Subcutaneous abdominal adipose tissue (tissue), 5 donors: ENCODE measurements around the gene F13A1.

ENCODE experiments used
- H3K27ac ChIP-seq: one replicate; pipeline ENCODE4 v1.7.0; 2013; ENCODE audit warnings: low read depth, mild to moderate bottlenecking, inconsistent platforms, low read length, moderate library complexity
- H3K27me3 ChIP-seq, 5 donors: one replicate each; pipeline ENCODE4 v1.7.0; 2013; ENCODE audit warnings: low read length in 5 of 5, inconsistent platforms in 1 of 5; ENCODE audit not compliant: control insufficient read depth in 5 of 5, insufficient read depth in 4 of 5
- H3K36me3 ChIP-seq, 5 donors: one replicate each; pipeline ENCODE4 v1.7.0; 2013; ENCODE audit warnings: low read length in 5 of 5; ENCODE audit not compliant: control insufficient read depth in 5 of 5, insufficient read depth in 5 of 5
- H3K4me1 ChIP-seq, 5 donors: one replicate each; pipeline ENCODE4 v1.7.0; 2013; ENCODE audit warnings: low read length in 5 of 5, mild to moderate bottlenecking in 3 of 5, moderate library complexity in 1 of 5; ENCODE audit not compliant: control insufficient read depth in 5 of 5, insufficient read depth in 5 of 5
- H3K4me3 ChIP-seq, 5 donors: one replicate each; pipeline ENCODE4 v1.7.0; 2013; ENCODE audit warnings: low read length in 5 of 5, low read depth in 1 of 5
- H3K9ac ChIP-seq, 5 donors: one replicate each; pipeline ENCODE4 v1.7.0; 2013; ENCODE audit warnings: low read length in 5 of 5, mild to moderate bottlenecking in 4 of 5, moderate library complexity in 3 of 5
- H3K9me3 ChIP-seq, 5 donors: one replicate each; pipeline ENCODE4 v1.7.0; 2013; ENCODE audit warnings: low read length in 5 of 5; ENCODE audit not compliant: control insufficient read depth in 5 of 5
- donor health status: healthy.
- donor health status: healthy.
- donor health status: healthy.
- donor health status: healthy.
- donor health status: healthy.

F13A1 gene

DNA sequence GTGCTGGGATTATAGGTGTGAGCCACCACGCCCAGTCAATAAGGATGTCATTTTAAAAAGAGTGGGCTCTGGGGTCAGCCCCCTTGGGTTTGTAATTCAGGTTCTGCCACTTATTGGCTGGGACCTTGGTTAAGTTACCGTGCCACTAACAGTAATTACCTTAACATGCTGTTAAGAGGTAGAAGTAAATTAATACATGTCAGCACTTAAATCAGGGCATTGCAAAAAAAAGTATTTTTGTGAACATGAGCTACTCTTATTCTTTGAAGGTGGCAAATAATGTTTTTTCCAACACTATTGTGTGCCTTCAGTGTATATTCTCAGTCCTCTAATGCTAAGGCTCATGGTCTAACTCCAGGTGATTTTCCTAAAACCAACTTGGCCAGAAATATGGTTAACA is 109.5 kb downstream of the F13A1 start:
- H3K27me3 ChIP-seq = no peaks in the 10 kb centered on the region
- no peak overlapping the region for H3K27ac ChIP-seq
- no peaks in the 10 kb centered on the region for H3K4me1 ChIP-seq
- no peak overlapping the region for H3K9ac ChIP-seq
- no peak overlapping the region for H3K4me3 ChIP-seq
- peaks cover 0 to 4% (median 0%) of the 10 kb centered on the region in 5 donors for H3K36me3 ChIP-seq
- peaks cover 0 to 4% (median 0%) of the 10 kb centered on the region in 5 donors for H3K9me3 ChIP-seq

GRCh38 chr6:6202886-6203285 is 117.6 kb downstream of the F13A1 start:
- H3K36me3 ChIP-seq = peaks cover 0 to 15% (median 0%) of the 10 kb centered on the region in 5 donors
- H3K27me3 ChIP-seq = peaks cover 0 to 2% (median 0%) of the 10 kb centered on the region in 5 donors
- no peak overlapping the region for H3K4me3 ChIP-seq
- H3K27ac ChIP-seq = no peak overlapping the region
- peaks cover 0 to 3% (median 0%) of the 10 kb centered on the region in 5 donors for H3K4me1 ChIP-seq
- peaks cover 0 to 4% (median 0%) of the 10 kb centered on the region in 5 donors for H3K9me3 ChIP-seq
- no peak overlapping the region for H3K9ac ChIP-seq

- Histone ChIP-seq H3K36me3 (peaks cover 0 to 11% (median 0%) of the 10 kb centered on the region in 5 donors), H3K4me1 (peaks cover 0 to 4% (median 0%) of the 10 kb centered on the region in 5 donors), H3K27me3 (peaks cover 0 to 2% (median 0%) of the 10 kb centered on the region in 5 donors), H3K9me3 (no peaks in the 10 kb centered on the region), H3K9ac (no peak overlapping the region), H3K4me3 (no peak overlapping the region), H3K27ac (no peak overlapping the region)
Measured at GRCh38 chr6:6201200-6201599, 119.3 kb downstream of the F13A1 start.

- no peaks in the 10 kb centered on the region for H3K9me3 ChIP-seq
- H3K27ac ChIP-seq = no peak overlapping the region
- H3K9ac ChIP-seq = no peak overlapping the region
- H3K27me3 ChIP-seq = peaks cover 0 to 3% (median 0%) of the 10 kb centered on the region in 5 donors
- peaks cover 0 to 4% (median 0%) of the 10 kb centered on the region in 5 donors for H3K4me1 ChIP-seq
- peaks cover 0 to 11% (median 4%) of the 10 kb centered on the region in 5 donors for H3K36me3 ChIP-seq
- no peak overlapping the region for H3K4me3 ChIP-seq
Measured at GRCh38 chr6:6199678-6200077, 120.8 kb downstream of the F13A1 start.

- Histone ChIP-seq H3K36me3 (peaks cover 0 to 24% (median 5%) of the 10 kb centered on the region in 5 donors), H3K9ac (no peak overlapping the region), H3K9me3 (no peaks in the 10 kb centered on the region), H3K27ac (no peak overlapping the region), H3K4me1 (peaks cover 0 to 4% (median 0%) of the 10 kb centered on the region in 5 donors), H3K27me3 (peaks cover 0 to 4% (median 0%) of the 10 kb centered on the region in 5 donors), H3K4me3 (no peak overlapping the region)
Measured at GRCh38 chr6:6196762-6197161, 123.7 kb downstream of the F13A1 start.

GRCh38 chr6:6195080-6195479 is 125.4 kb downstream of the F13A1 start:
- Histone ChIP-seq H3K4me3 (no peak overlapping the region), H3K9me3 (no peaks in the 10 kb centered on the region), H3K36me3 (peaks cover 0 to 27% (median 8%) of the 10 kb centered on the region in 5 donors), H3K9ac (no peak overlapping the region), H3K4me1 (peaks cover 0 to 4% (median 0%) of the 10 kb centered on the region in 5 donors), H3K27ac (no peak overlapping the region), H3K27me3 (peaks cover 0 to 4% (median 0%) of the 10 kb centered on the region in 5 donors)

DNA sequence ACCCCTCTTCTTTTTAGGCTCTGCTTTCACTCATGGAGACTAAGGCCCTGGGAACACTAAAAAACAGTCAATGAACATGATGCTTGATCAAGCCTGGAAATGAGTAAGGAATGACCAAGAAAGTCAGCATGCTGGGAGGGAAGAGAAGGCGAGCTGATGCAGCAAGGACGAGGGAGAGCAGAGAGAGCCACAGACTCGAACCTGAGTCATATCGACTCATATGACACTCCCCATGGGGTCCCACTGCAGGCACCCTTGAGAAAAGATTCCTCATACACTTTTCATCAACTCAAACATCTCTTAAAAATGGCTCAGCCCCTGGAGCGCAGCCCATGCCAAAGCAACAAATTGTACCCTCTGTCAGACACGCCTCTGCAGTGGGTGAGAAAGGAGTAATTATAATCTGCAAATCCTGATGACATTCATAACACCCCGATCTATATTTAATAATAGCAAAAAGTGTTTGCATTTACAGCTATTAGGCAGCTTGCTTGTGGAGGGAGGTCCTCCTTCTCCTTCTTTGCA is 127.2 kb downstream of the F13A1 start:
- Histone ChIP-seq H3K4me1 (peaks cover 0 to 4% (median 0%) of the 10 kb centered on the region in 5 donors), H3K4me3 (no peak overlapping the region)

GRCh38 chr6:6191909-6192308 is 128.6 kb downstream of the F13A1 start:
- Histone ChIP-seq H3K4me3 (no peak overlapping the region), H3K9me3 (no peaks in the 10 kb centered on the region), H3K27me3 (peaks cover 0 to 4% (median 0%) of the 10 kb centered on the region in 5 donors), H3K27ac (no peak overlapping the region), H3K4me1 (peaks cover 0 to under 1% (median 0%) of the 10 kb centered on the region in 5 donors), H3K36me3 (peaks cover 0 to 21% (median 8%) of the 10 kb centered on the region in 5 donors), H3K9ac (no peak overlapping the region)

More for the DNA sequence above, 127.2 kb downstream of the F13A1 start:
- Histone ChIP-seq H3K27me3 (peaks cover 0 to 4% (median 0%) of the 10 kb centered on the region in 5 donors), H3K9me3 (no peaks in the 10 kb centered on the region), H3K9ac (no peak overlapping the region), H3K36me3 (peaks cover 0 to 21% (median 8%) of the 10 kb centered on the region in 5 donors), H3K27ac (no peak overlapping the region)

DNA sequence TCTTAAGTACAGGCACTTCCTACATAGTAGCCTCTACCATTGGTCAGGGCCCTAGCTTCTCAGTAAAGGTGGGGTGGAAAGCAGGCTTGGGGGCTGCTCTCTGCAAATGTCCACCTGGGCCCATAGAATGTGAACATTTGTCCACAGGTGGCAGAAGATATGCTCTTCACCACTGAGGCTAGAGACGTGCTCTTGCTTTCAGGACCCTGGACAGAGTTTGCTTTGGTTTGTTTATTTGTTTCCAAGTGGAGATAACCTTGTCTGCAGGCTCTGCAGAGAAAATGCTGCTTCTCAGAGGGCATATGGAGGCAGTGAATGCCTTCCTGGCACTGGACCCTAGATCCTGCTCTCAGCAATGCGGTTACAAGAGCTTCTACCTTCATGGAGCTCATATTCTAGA is 129.0 kb downstream of the F13A1 start:
- no peak overlapping the region for H3K27ac ChIP-seq

GRCh38 chr6:6180684-6181083 is 139.8 kb downstream of the F13A1 start:
- Histone ChIP-seq H3K4me3 (no peak overlapping the region), H3K9me3 (no peaks in the 10 kb centered on the region), H3K36me3 (no peaks in the 10 kb centered on the region), H3K27me3 (no peaks in the 10 kb centered on the region), H3K9ac (no peak overlapping the region), H3K4me1 (peaks cover 0 to 19% (median 4%) of the 10 kb centered on the region in 5 donors), H3K27ac (no peak overlapping the region)

More for the DNA sequence above, 129.0 kb downstream of the F13A1 start:
- Histone ChIP-seq H3K4me3 (no peak overlapping the region), H3K9ac (no peak overlapping the region), H3K9me3 (no peaks in the 10 kb centered on the region), H3K4me1 (no peaks in the 10 kb centered on the region), H3K27me3 (peaks cover 0 to 4% (median 0%) of the 10 kb centered on the region in 5 donors), H3K36me3 (peaks cover 0 to 21% (median 8%) of the 10 kb centered on the region in 5 donors)
